Measurements from ENCODE around the gene OR6V1.

OR6V1 gene, protein sequence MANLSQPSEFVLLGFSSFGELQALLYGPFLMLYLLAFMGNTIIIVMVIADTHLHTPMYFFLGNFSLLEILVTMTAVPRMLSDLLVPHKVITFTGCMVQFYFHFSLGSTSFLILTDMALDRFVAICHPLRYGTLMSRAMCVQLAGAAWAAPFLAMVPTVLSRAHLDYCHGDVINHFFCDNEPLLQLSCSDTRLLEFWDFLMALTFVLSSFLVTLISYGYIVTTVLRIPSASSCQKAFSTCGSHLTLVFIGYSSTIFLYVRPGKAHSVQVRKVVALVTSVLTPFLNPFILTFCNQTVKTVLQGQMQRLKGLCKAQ

DNA sequence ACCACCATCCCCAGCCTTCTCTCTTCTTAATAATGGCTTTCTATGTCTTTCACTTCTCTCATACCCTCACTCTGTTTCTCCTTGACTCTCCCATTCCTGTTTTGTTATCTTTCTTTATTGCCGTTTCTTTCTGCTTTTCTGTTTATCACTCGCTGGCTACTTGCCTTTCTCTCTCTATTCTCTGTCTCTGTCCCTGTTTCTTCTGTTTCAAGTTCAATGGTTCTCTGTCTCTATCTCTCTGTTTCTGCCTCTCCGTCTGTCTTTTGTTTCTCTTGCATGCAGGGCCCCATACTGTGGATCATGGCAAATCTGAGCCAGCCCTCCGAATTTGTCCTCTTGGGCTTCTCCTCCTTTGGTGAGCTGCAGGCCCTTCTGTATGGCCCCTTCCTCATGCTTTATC, at the start of gene OR6V1:
OR6V1 (plus strand) TSS at position 301 of the 400 bp plus-strand sequence; CDS start at position 301, 0 bp downstream.
- DNase-seq (ENCODE audit: low read depth, low spot score), result no peak

DNA sequence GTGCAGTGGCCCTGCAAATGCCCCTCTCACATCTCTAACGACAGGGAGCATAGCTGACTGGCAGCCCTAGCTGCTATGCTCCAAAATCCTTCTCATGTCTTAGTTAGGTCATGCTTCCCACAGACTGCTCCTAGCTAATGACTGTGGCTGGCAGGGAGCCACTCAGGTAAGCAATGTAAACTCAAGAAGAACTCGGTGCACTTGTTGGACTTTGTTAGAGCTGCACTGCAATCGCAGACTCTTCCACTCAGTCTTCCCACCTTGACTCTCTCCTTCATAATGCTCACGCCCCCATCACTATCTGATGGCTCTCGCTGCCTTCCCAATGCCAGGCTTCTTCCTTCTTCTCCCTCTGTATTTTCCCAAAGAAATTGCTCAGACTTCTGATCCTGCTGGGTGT, 49.2 kb upstream of the OR6V1 start:
- H3K27ac ChIP-seq, result no peak overlapping the region
- no peak for DNase-seq (ENCODE audit: low read depth, low spot score)

More for the DNA sequence above, at the start of gene OR6V1:
- H3K27ac ChIP-seq, result no peak within 1 kb of the TSS

DNA sequence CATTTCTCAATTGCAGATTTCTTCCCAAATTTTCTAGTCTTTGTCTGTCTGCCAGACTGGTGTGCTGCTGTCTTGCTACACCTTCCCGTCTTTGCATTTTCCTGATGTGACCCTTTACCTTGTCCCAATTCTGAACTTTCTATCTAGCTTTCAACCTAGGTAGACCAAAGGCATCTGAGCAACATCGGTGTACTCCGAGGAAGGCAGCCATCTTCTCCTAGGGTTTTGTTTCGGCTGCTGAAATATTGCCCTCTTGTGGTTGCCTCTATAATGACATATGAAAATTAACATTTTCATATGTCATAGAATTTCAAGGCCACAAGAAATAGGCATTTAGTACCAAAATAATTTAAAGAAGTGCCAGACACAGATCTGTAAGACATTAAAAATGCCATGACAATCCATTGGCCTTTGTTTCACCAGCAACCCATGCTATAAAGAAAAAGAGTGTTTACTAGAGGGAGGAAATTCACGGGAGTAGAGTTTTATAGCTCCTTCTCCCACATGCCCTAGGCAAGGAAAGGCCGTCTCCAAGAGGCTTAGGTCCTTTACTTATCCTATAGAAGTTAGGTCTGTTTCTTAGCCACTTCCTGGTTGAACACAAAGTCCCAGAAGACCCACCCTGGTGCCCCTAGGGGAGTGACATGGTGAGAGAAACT, 48.6 kb upstream of the OR6V1 start:
- DNase-seq (ENCODE audit: low read depth, low spot score), result no peak
- no peak overlapping the region for H3K27ac ChIP-seq

DNA sequence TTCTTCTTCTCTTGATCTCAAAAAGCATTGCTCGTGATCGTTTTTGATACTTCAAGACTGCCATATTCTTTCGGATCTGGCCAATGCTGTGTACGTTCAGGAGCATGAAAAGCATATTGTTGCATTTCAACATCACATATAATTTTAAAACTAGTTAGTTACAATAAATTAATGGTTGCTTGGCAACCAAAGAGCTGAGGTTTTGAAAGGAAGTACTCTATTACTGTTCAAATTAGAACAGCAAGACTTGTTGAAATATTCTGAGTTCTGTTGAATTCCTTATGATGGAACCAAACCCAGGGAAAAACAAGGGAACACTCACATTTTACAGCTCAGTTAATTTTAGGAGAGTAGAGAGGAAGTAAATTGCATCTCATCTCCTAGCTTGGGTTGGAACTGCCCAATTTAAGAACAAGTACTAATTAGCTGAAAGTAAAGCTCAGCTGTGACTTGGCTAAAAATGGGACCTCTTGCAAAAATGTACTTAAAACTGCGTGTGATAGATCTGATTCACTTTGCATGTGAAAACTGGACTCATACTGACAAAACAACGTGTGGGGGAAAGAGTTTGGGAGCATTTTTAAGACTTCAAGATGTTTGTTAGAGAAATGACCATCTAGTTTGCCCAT, 46.4 kb upstream of the OR6V1 start:
- H3K27ac ChIP-seq, result no peak overlapping the region
- DNase-seq (ENCODE audit: low read depth, low spot score), result no peak

DNA sequence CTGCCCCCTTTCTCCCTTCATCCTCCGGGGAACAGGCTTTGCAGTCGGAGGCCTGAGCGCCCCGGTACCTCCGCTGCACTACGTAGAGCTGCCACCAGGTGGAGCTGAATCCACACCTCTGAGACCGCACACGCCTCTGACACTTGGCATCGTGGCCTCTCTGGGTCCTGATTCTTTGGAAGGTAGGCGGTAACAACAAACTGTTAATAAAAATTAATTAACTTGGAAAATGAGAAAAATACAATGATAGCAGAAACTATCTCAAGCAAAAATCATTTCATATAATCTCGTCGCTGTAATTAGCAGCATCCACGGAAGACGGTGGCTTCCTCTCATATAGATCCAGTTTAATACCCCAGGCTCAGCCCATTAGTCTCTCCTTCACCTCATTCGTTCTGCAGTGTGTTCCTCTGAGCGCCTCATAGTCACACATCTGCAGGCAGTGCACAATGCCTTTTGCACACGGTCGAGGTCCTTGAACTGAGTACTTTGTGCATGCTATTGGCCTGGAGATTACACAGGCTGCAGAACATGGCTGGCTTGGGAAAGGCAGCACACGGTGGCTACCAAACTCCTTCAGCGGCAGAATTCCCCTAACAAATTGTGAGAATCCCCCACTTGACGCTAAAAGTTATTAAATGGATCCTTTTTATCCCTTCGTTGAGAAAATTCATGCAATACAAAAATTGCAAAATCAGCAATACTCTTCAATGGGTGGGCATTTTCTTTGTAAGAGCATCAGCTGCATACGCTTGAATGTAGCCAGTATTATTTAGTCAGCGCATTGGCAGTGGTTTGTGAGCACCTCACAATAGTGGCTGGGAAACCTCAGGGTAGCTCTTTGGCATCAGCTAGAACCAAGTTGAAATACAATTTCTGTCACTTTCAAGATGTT, 43.9 kb upstream of the OR6V1 start:
- DNase-seq (ENCODE audit: low read depth, low spot score), result no peak
- H3K27ac ChIP-seq, result no peak overlapping the region

DNA sequence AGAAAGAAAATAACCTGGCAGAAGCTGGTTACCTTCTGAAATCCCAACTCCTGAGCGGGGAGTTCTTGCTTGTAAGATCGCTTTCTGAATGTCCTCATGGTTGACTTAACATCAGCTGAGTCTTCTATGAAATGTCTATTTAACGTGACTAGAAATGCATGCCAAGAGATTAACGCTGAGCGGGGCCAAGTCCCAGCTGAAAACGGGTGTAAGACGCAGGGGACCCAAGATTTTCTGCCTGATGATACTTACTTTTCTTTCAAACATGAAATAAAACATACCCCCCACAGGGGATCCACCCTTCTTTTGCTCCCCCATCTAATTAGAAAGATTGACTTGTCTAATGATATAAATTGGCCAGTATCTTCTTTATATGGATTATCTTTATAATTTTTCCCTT, 40.1 kb upstream of the OR6V1 start:
- H3K27ac ChIP-seq, result no peak overlapping the region
- DNase-seq (ENCODE audit: low read depth, low spot score), result no peak

DNA sequence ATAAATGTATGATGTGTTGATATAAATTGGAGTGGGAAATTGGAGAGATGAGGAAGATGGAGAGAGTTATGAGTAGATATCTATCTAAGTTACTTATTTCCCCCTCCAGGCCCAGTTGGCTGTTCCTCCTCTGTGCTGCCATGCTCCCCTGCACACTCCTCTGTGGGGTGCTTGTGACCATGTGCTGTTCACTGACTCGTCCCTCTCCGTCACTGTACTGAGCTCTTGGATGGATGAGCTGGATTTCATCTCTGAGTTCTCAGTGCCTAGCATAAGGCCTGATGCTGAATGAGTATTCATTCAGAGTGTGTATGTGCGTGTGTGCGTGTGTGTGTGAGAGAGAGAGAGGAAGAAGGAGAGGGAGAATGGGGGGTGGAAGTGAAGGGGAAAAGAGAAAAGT, 39.7 kb upstream of the OR6V1 start:
- DNase-seq (ENCODE audit: low read depth, low spot score), result no peak

DNA sequence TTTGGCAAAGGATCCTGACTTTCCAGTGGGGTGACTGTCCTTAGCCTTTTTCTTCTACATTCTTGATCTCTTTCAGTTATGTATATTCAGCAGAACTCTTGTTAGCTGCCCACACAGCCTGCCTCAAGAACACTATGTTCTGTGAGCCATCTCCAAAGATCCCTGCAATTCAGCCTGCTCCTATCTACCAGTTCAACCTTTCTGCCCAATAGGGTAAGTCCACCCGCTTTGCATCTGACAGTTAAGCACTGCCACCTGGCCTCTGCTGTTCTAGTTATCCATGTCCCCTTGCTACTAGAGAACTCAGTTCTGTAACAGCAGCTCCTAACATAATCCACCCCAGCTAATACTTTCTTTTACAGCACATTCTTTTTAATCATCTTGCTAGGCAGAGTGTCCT, 38.7 kb upstream of the OR6V1 start:
- no peak for DNase-seq (ENCODE audit: low read depth, low spot score)
- no peak overlapping the region for H3K27ac ChIP-seq

More for the DNA sequence above, 39.7 kb upstream of the OR6V1 start:
- H3K27ac ChIP-seq, result no peak overlapping the region

DNA sequence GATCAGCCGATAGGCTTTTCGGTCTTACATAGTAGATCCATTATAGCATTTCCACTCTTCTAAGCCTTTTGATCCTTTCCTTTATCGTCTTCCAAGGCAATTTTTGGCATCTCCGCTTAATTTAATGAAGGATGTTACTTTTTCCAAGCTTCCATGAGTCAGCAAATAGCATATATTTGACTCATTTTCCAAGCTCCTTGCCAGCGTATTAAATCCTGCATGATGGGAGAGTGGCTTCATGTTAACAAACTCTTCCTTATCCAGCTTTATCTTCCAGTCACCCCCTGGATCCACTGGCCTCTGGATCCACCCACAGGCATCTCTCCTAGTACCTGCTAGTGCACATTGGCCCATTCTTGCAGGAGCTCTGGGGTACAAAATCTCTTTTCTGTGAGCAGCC, 38.2 kb upstream of the OR6V1 start:
- DNase-seq (ENCODE audit: low read depth, low spot score), result no peak

DNA sequence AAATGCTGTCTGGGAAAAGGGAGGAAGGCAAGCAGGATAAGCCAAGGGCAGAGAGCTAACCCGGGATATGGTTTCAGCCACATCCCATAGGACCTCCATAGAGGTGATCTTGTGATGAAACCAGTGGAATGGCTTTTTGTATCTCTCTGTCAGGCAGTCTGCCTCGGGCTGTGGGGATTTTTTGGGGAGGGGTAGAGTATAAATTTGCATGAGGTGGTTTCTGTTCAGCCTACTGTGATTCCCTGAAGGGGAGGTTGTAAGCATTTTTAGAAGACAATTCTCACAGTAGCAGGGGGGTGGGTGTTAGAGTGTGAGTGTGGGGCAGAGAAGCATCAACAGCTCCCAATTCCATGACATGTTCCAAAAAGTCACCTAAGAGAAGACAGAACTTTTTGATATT, 37.1 kb upstream of the OR6V1 start:
- no peak overlapping the region for H3K27ac ChIP-seq
- DNase-seq (ENCODE audit: low read depth, low spot score), result no peak

More for the DNA sequence above, 38.2 kb upstream of the OR6V1 start:
- H3K27ac ChIP-seq, result no peak overlapping the region

DNA sequence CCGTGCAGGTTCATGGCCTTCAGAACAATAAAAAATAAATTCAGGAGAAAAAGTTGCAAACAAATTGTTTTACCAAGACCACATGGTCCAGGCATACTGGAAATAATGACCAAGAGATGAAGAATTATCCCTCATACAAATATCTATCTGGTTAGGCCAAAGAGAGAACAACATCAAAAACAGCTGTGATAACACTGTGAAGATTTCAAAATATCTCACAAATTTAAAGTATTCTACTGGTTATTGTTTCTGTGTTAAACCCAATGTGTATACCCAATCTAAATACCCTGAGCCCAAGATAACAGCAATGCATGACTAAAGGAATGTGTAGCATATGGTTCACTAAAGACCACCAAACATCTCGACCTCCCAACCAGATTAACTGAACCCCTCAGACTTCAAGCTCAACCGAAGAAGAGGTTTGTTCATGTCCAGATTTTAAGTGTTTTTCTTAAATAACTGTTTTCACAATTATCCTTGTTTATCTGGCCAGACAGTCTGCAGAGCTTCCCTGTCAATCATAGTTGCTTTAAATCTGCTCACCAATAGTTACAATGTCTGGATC, 36.1 kb upstream of the OR6V1 start:
- no peak overlapping the region for H3K27ac ChIP-seq
- no peak for DNase-seq (ENCODE audit: low read depth, low spot score)

DNA sequence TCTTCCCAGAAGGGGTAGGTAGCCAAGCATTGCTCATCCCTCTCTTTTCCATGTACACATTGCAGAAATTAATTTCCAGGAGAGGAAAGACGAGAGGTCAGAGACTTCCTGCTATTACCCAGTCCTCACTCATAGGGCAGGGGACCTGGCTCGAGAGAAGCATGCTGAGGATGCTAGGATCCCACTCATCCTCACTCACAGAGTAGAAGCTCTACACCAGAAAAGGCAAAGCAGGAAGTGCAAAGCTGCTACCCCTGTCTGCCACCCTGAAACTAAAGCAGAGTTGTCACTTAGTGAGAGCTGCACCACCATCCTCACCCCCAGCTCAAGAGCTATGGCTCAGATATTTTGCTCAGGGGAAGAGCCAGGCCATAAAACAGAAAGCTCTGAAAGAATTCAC, 35.1 kb upstream of the OR6V1 start:
- H3K27ac ChIP-seq, result no peak overlapping the region
- DNase-seq (ENCODE audit: low read depth, low spot score), result no peak

DNA sequence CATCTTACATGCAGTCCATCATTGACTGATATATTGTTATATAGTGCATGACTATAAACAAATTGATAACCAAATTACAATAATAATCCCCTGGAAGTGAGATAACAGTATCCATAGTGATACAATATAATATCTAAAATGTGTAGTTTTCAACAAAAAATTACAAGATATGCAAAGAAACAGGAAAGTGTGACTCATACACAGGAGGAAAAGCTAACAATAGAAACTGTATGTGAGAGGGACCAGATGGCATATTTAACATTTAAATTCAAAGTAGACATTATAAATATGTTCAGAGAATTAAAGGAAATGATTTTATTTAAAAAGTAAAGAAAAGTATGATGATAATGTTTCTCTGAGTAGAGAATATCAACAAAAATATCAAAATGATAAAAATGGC, 33.2 kb upstream of the OR6V1 start:
- H3K27ac ChIP-seq, result no peak overlapping the region
- no peak for DNase-seq (ENCODE audit: low read depth, low spot score)

DNA sequence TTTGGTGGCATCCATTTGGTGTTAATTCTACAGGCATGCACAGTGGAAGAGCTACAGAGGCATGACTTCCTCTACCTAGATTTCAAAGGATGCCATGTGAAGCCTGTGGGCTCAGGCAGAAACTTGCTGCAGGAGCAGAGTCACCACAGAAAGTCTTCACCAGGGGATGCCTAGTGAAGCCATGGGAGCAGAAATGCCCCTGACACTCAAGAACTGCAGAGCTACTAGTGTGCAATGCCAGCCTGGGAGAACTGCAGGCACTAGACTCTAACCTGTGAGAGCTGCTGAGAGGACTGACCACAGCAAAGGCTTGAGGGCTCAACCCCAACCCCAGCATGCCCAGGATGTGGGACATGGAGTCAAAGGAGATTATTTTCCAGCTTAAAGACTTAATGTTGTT, 29.1 kb upstream of the OR6V1 start:
- DNase-seq (ENCODE audit: low read depth, low spot score), result no peak
- no peak overlapping the region for H3K27ac ChIP-seq

DNA sequence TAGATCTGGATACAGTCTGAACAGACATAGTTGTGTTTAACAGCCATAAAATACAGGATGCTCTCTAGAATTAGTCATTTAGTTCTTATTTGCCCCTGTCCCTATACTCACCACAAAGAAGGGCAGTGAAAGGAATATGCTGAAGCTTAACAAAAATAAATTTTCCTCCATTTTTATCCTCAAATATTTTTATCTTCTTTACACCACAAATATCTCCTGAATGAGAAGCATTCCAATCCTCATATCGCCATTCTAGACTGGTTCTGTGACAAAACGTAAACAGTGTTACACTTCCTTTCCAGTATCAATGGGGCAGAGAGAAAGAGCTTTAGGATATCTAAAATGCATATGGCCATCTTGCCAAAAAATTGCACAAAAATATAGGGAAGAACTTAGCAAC, 26.8 kb upstream of the OR6V1 start:
- no peak overlapping the region for H3K27ac ChIP-seq
- no peak for DNase-seq (ENCODE audit: low read depth, low spot score)

DNA sequence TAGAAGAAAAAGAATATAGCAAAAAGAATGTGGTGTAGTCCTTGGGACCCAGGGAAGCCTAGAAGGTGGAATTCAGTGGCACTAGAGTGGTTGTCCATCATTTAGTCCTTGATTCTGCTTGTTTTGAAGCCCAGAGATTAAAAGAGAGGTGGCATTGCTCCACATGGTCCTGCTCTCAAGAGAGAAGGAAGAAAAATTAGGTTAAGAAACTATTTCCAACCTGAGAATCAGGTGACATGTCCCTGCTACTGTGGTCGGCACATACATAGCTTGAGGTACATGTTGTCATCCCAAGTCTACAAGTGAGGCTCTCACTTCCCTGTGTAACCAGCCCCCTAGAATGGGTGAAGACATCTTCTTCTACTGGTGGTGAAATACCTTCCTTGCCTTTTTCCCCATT, 25.1 kb upstream of the OR6V1 start, which contains the start of gene OR9A2:
OR9A2 (minus strand) TSS at position 101 of the 400 bp plus-strand sequence; CDS start at position 101, 0 bp downstream.
- H3K27ac ChIP-seq, result no peak within 1 kb of the TSS
- DNase-seq (ENCODE audit: low read depth, low spot score), result no peak

DNA sequence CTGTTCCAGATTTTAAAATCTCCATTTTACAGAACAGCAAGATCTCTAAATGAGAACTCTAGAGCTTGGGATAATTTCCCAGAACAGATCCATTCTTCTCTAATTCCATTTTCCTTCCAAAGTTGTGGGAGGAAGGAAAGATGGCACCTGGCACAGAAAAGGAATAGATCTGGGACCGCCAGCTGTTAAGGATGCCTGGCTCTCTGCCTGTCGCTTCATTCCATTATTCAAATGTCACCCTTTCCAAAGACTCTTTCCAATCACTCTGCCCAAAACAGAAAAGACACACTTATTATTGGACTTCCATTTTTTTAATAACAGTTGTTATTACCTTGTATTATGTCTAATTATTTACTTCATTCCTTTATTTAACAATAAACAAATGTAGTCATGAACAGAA, 24.5 kb upstream of the OR6V1 start:
- DNase-seq (ENCODE audit: low read depth, low spot score), result no peak
- H3K27ac ChIP-seq, result no peak overlapping the region

DNA sequence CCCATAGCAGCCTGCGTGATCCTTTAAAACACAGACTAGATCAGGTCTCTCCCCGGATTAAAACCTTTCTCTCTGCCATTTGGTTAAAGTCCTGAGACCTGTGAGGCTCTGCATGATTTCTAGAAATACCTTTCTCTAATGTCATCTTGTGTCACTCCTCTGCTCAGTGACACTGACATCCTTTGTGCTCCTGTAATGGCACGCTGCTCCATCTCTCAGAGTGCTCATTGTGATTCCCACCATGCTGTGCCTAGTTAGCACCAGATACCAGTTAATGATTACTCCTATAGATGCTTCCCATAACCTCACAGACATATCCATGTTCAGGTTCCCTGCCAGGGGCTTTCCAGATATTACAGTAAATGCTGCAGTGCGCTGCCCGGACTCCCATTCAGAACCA, 13.5 kb upstream of the OR6V1 start:
- no peak for DNase-seq (ENCODE audit: low read depth, low spot score)
- no peak overlapping the region for H3K27ac ChIP-seq

DNA sequence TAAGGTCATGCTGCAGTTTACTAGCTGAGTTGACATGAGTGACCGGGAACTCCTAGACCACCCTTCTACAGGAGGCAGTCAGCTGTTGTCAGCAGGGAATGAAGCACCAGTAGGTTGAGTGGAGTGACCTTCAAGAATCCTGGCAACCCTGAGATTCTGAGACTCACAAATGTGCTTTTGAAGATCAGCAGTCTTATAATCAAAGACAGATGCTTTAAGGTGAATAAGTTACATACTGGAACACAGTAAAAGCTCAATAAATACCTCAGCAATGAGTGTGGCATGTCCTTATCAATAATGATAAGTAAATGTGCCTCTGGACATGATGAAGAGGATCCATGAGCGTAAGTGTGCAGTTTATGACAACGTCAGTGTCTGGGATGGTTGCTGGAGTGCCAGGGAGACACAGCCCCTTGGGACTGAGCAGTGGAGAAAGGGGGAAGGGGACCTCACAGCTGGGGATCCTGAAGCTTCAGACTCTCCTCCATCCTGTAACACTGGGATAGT, 11.9 kb upstream of the OR6V1 start:
- DNase-seq (ENCODE audit: low read depth, low spot score), result no peak
- H3K27ac ChIP-seq, result no peak overlapping the region

DNA sequence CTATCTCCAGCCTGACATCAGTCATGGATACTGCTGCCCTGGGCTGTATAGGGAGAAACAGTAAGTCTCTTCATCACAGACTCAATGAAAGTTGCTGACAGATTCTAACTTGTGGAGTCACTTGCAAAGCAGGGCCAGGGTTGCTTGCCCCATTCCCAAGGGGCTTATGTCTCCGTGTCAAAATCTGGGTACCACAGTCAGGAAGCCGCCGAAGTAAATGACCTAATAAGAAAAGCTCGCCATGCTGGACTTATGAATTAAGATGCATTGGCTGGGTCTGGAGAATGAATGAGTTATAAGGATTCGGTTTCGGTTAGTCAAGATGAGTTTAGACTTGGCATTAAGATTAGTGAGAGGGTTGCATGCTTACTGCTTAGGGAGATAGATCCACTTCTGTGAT, 10.8 kb upstream of the OR6V1 start:
- no peak for DNase-seq (ENCODE audit: low read depth, low spot score)
- no peak overlapping the region for H3K27ac ChIP-seq

Measured in epithelial cell of prostate (primary cell).